Esophagus muscularis mucosa (tissue), 4 donors: Measurements from ENCODE around the gene ACVR2B.

Experiments used
- CTCF ChIP-seq, 3 experiments: fragments of 200-600 bp in 2 of 3; fragments of 450-650 bp in 1 of 3; sonication (generic) in 2 of 3; IDR thresholded peaks; one replicate each; pipeline ENCODE4 v1.5.1; 2017 to 2019; ENCODE audit warnings: antibody characterized with exemption in 3 of 3, mild to moderate bottlenecking in 2 of 3, moderate library complexity in 1 of 3
- EP300 ChIP-seq: sonication (generic); formaldehyde crosslinking; IDR thresholded peaks from one replicate; pipeline ENCODE4 v1.6.1; 2017; ENCODE audit warnings: antibody characterized with exemption
- POLR2A ChIP-seq: fragments of 450-650 bp; IDR thresholded peaks from one replicate; pipeline ENCODE4 v1.6.1; 2017; ENCODE audit warnings: antibody characterized with exemption, moderate library complexity, mild to moderate bottlenecking, low read depth
- POLR2AphosphoS5 ChIP-seq, 2 donors: sonication (generic); formaldehyde crosslinking; IDR thresholded peaks; one replicate each; pipeline ENCODE4 v1.6.1; 2017; ENCODE audit warnings: antibody characterized with exemption in 2 of 2

- TF ChIP-seq CTCF (IDR thresholded peaks at IDR 0.05) = no peak
- no peak for TF ChIP-seq POLR2A
- TF ChIP-seq POLR2AphosphoS5 (IDR thresholded peaks at IDR 0.05) = no peak
- no peak for TF ChIP-seq EP300
Measured at GRCh38 chr3:38519000-38519399, 65.3 kb downstream of the ACVR2B start.
